Measurements from ENCODE around the gene RIT2. TPM values are rescaled to one million over a fixed set of nuclear protein-coding genes. Genes with fewer than 3 reads are reported as not detected.
"Not testable (repeated sequence)": the region's sequence is repeated elsewhere in the genome, so short reads cannot be mapped to it uniquely, and the experiment has no call there.

The RIT2 gene
- polyA plus RNA-seq, 4 donors: not detected

- no peak for DNase-seq (ENCODE audit: low read depth in 4 of 4, low spot score in 3 of 4)
These were observed 334.1 kb downstream of the RIT2 start for GRCh38 chr18:42781298-42781815.

DNA sequence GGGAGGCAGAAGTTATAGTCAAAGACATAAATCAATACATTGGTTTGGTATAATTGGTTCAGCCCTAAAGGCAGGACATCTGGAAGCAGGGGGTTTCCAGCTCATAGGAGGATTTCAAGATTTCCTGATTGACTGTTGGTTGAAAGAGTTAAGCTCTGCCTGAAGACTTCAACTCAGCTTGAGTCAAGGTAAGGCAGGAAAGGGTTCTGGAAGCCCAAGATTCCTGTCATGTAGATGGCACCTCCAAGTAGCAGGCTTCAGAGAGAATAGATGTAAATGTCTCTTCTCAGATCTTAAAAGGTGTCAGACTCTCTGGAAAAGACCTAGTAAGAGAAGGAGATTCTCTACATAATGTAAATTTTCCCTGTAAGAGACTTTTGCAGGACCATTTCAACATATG, 335.3 kb downstream of the RIT2 start:
- no peak for DNase-seq (ENCODE audit: low read depth in 4 of 4, low spot score in 3 of 4)

DNA sequence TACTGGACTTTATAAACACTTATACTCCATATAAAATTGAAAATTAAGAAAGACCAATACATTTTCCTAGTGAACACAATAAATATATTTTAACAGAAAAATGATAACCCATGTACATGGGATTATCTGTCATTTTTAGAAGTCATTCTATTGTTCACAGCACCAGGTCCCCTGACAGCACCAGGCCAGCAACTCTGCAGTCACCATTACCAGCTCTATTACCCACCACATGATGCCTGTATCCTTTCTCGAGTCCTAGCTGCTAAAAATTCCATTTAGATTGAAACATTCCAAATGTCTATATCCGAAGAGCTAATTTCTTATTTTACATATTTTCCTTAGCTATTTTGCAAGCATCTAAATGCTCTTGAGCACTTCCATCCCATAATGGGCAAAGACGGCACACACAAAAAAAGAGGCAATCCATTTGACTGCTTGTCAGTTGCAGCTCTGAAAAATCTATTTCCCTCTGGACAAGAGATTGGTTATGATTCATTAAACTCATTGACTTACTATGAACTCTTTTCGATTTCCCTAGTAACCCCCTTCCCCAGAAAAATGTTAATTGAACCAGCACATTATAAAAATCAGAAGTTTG, 336.9 kb downstream of the RIT2 start:
- no peak for DNase-seq (ENCODE audit: low read depth in 4 of 4, low spot score in 3 of 4)

DNA sequence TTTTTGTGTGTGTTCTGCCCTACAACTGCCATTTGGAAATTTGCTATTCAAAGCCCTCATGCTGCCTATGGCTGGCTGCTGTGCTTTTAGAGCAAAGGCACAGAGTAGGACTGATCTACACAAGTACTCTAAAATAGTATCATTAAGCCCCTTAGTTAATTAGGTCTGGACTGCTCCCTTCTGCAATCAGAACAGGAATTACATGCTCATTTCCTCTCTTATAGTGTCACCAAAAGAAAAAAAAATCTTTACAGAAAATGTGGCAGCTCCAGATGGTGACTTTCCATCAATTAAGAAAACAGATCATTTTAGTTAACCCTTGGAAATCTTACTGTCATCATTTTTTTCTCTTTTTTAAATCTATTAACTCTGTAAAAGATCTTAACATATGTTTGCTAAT, 337.5 kb downstream of the RIT2 start:
- no peak for DNase-seq (ENCODE audit: low read depth in 4 of 4, low spot score in 3 of 4)

- DNase-seq (ENCODE audit: low read depth in 4 of 4, low spot score in 3 of 4): no peak
These were observed 341.6 kb downstream of the RIT2 start for GRCh38 chr18:42773870-42774269.

- DNase-seq (ENCODE audit: low read depth in 4 of 4, low spot score in 3 of 4): no peak
These were observed 343.5 kb downstream of the RIT2 start for GRCh38 chr18:42771936-42772335.

- no peak for DNase-seq (ENCODE audit: low read depth in 4 of 4, low spot score in 3 of 4)
These were observed 350.2 kb downstream of the RIT2 start for GRCh38 chr18:42765302-42765701.

- DNase-seq (ENCODE audit: low read depth in 4 of 4, low spot score in 3 of 4): no peak
These were observed 355.2 kb downstream of the RIT2 start for GRCh38 chr18:42760290-42760689.

DNA sequence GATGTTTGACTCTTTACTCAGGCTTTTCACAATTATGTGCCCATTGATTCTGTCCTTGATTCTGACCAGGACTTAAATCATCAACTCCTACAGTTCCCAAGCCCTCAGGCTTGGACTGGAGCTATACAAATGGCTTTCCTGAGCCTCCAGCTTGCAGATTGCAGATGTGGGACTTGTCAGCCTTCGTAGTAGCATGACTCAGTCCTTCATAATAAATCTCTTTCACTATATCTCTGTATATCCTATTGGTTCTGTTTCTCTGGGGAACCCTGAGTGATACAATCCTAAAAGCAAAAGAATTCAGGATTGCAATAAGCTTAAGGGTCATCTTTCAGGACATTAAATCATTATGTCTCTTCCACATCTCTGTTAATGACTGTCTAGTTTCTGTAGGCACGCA, 356.6 kb downstream of the RIT2 start:
- DNase-seq (ENCODE audit: low read depth in 4 of 4, low spot score in 3 of 4): no peak

DNA sequence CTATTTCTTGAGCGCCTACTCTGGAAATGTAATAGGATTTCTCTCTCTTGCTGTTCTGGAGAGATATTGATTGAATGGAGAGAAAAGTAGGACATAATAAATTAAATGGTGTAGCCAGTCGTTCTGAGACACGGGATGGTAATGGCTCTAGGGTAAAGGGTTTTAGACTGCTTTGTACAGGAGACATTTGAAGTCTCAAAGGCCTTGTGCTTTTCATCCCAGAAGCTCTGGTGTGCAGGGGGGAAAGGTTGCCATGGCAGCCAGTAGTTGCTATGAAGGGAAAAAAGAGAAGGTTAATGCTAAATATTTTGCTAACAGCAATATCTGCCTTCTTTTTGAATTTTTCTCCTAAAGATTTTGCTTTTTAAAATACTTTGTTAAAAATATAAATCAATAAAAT, 359.3 kb downstream of the RIT2 start:
- no peak for DNase-seq (ENCODE audit: low read depth in 4 of 4, low spot score in 3 of 4)

GRCh38 chr18:42752916-42753315, 362.6 kb downstream of the RIT2 start:
- no peak for DNase-seq (ENCODE audit: low read depth in 4 of 4, low spot score in 3 of 4)

- DNase-seq (ENCODE audit: low read depth in 4 of 4, low spot score in 3 of 4): no peak
These were observed 368.7 kb downstream of the RIT2 start for GRCh38 chr18:42746794-42747193.

DNA sequence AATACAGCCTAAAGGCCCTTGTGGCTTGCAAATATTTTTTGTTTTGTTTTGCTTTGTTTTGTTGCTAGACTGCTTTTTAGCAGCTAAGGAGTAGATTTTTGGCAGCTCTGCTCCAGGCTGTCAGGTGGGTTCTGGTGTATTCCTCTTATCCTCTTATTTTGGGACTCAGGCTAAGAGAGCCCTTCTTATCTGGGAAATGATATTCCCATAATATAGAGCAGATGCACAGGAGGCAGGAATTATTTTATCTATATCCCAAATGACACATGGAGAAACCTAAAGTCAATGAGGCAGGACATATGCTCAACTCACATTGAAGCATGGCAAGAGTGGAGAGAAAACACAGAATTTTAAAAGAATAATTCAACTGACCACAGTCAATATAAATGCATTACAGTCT, 369.6 kb downstream of the RIT2 start:
- no peak for DNase-seq (ENCODE audit: low read depth in 4 of 4, low spot score in 3 of 4)

DNA sequence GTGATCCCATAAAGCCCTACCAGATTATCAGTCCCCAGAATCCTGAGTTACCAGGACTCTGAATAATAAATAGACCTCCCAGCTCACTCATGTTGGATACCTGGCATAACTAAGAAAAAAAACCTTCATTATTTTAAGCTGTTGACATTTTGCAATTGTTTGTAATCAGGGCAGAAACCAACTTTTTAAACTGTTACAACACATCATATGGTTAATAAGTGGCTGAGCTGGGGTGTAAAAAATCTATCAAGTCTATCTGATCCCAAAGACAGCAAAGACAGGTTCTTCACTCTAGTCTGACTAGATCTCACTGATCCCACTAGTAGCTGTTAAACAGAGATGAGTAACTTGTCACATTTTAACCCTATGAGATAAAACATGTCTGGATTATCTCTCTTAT, 370.3 kb downstream of the RIT2 start:
- no peak for DNase-seq (ENCODE audit: low read depth in 4 of 4, low spot score in 3 of 4)

- no peak for DNase-seq (ENCODE audit: low read depth in 4 of 4, low spot score in 3 of 4)
These were observed 371.9 kb downstream of the RIT2 start for GRCh38 chr18:42743373-42744138.

GRCh38 chr18:42742969-42743368, 372.5 kb downstream of the RIT2 start:
- no peak for DNase-seq (ENCODE audit: low read depth in 4 of 4, low spot score in 3 of 4)

- DNase-seq (ENCODE audit: low read depth in 4 of 4, low spot score in 3 of 4): no peak
These were observed 373.0 kb downstream of the RIT2 start for GRCh38 chr18:42742474-42742873.

DNA sequence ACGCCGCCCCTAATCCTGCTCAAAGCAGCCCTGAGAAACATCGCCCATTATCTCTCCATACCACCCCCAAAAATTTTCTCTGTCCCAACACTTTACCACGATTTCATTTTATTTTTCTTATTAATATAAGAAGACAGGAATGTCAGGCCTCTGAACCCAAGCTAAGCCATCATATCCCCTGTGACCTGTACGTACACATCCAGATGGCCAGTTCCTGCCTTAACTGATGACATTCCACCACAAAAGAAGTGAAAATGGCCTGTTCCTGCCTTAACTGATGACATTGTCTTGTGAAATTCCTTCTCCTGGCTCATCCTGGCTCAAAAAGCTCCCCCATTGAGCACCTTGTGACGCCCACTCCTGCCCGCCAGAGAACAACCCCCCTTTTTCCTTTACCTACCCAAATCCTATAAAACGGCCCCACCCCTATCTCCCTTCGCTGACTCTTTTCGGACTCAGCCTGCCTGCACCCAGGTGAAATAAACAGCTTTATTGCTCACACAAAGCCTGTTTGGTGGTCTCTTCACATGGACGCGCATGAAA, 373.6 kb downstream of the RIT2 start:
- not testable (repeated sequence) for DNase-seq (ENCODE audit: low read depth in 4 of 4, low spot score in 3 of 4)

DNA sequence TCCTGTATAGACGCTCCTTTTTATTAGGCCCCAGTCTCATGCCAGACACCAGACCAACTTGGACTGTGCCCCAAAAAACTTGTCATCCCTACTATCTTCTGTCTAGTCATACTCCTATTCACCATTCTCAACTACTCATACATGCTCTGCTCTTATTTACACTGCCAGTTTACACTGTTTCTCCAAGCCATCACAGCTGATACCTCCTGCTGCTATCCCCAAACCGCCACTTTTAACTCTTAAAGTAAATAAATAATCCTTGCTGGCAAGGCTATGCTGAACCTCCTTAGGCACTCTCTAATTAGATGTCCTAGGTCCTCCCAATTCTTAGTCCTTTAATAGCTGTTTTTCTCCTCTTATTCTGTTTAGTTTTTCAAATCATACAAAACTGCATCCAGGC, 374.2 kb downstream of the RIT2 start:
- DNase-seq (ENCODE audit: low read depth in 4 of 4, low spot score in 3 of 4): not testable (repeated sequence)

DNA sequence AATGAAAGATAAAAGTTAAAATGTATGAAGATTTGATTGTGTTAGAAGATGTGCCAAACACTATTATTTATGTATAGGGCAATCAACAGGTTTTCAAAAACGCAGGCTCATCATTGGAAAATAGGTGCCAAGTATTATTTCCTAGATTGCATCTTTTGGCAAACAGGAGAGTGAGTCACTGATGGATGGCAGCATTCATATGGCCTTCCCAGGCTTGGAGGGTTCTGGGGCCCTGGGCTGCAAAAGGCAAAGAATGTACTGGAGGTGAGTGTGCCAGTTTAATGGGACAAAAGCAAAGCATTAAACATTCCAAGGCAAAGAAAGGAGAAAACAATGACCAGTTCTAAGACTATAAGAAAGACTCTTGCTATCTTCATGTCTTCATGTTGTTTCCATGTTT, 379.4 kb downstream of the RIT2 start:
- DNase-seq (ENCODE audit: low read depth in 4 of 4, low spot score in 3 of 4): no peak

GRCh38 chr18:42734520-42734919, 381.0 kb downstream of the RIT2 start:
- no peak for DNase-seq (ENCODE audit: low read depth in 4 of 4, low spot score in 3 of 4)

DNA sequence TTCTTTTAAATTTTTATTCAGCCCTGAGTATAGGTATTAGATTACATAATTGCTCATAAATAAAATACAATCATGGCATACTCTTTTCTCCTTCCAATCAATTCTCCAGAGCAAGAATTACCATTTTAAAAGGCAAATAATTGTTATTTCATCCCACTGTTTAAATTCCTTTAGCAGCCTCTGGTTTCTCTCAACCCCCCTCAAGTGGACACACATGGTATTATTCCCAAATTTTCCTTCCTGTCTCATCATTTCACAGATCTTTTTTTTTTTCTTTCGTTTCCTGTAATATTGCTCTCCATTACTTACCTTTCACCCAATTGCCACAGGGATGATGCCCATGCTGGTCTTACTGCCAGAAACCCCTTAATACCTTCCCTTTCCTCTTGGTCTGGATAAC, 385.2 kb downstream of the RIT2 start:
- DNase-seq (ENCODE audit: low read depth in 4 of 4, low spot score in 3 of 4): no peak
